CD4-positive, CD25-positive, alpha-beta regulatory T cell (primary cell): Measurements from ENCODE around the gene STK16. TPM values are rescaled to one million over a fixed set of nuclear protein-coding genes. Genes with fewer than 3 reads are reported as not detected.

Source experiments
- ATAC-seq, 2 donors: fragments of 150-1000 bp; cut with Tn5 transposase; one replicate each; pipeline ENCODE4 v1.10.0; 2021; ENCODE audit warnings: low read depth in 2 of 2, moderate number of reproducible peaks in 2 of 2, moderate library complexity in 1 of 2
- DNase-seq, 3 donors: peaks; one replicate each; pipeline versions ENCODE4 v3.0.0 to v3.0.0-alpha.2; 2012 to 2022; ENCODE audit warnings: mixed read lengths in 1 of 3
- H3K27ac ChIP-seq: one replicate; pipeline ENCODE4 v1.7.0; 2013; ENCODE audit warnings: mild to moderate bottlenecking, low read length; ENCODE audit not compliant: insufficient read depth, poor library complexity, severe bottlenecking
- H3K27me3 ChIP-seq: one replicate; pipeline ENCODE4 v1.7.0; 2013; ENCODE audit warnings: low read length; ENCODE audit not compliant: control insufficient read depth, insufficient read depth
- H3K36me3 ChIP-seq: one replicate; pipeline ENCODE4 v1.7.0; 2013; ENCODE audit warnings: mild to moderate bottlenecking, low read length, moderate library complexity; ENCODE audit not compliant: control insufficient read depth, insufficient read depth
- H3K4me1 ChIP-seq: 2 replicates; pipeline ENCODE4 v1.7.0; 2013; ENCODE audit warnings: mild to moderate bottlenecking, low read length; ENCODE audit not compliant: insufficient read depth, control insufficient read depth, poor library complexity, severe bottlenecking
- H3K4me3 ChIP-seq: one replicate; pipeline ENCODE4 v1.7.0; 2013; ENCODE audit warnings: low read depth, mild to moderate bottlenecking, low read length, moderate library complexity
- H3K9me3 ChIP-seq, 2 experiments: 1 replicate in 1 of 2; 2 replicates in 1 of 2; pipeline ENCODE4 v1.7.0; 2013; ENCODE audit warnings: low read length in 2 of 2, mild to moderate bottlenecking in 1 of 2, moderate library complexity in 1 of 2; ENCODE audit not compliant: control insufficient read depth in 2 of 2
- H3K27ac Mint-ChIP-seq, 3 donors: one replicate each; pipeline ENCODE4 v1.8.0; 2020 to 2022; ENCODE audit warnings: mild to moderate bottlenecking in 3 of 3, mixed read lengths in 3 of 3, moderate library complexity in 2 of 3
- H3K27me3 Mint-ChIP-seq: one replicate; pipeline ENCODE4 v1.8.0; 2022; ENCODE audit warnings: mild to moderate bottlenecking, mixed read lengths
- H3K36me3 Mint-ChIP-seq: one replicate; pipeline ENCODE4 v1.8.0; 2020; ENCODE audit warnings: mixed read lengths
- H3K4me1 Mint-ChIP-seq, 4 donors: one replicate each; pipeline ENCODE4 v1.8.0; 2020 to 2022; ENCODE audit warnings: mixed read lengths in 4 of 4, mild to moderate bottlenecking in 1 of 4
- H3K4me3 Mint-ChIP-seq, 4 donors: one replicate each; pipeline ENCODE4 v1.8.0; 2020 to 2022; ENCODE audit warnings: mild to moderate bottlenecking in 4 of 4, mixed read lengths in 4 of 4, moderate library complexity in 3 of 4
- H3K9me3 Mint-ChIP-seq, 7 donors: one replicate each; pipeline ENCODE4 v1.8.0; 2020 to 2022; ENCODE audit warnings: mixed read lengths in 7 of 7, mild to moderate bottlenecking in 3 of 7, moderate library complexity in 2 of 7
- polyA plus RNA-seq, 4 donors: library from polyadenylated mRNA; unstranded; fragments of 300-500 nt; fragmentation: Illumina TruSeq; gene quantifications; one replicate each; pipeline ENCODE4 v1.2.3, GENCODE V29; 2021
- total RNA-seq: library from RNA; stranded (reverse); gene quantifications from one replicate; pipeline ENCODE4 v1.2.3, GENCODE V29; 2022

The STK16 gene
- total and polyA plus RNA-seq, 5 donors from 2014 or later = 14.8 to 26.1 (median 19.8) TPM

GRCh38 chr2:219293736-219294231 lies 48.5 kb downstream of the STK16 start:
- H3K4me3 Mint-ChIP-seq = peak overlapping the region in 3 of 4 donors; percentile 54 to 88 (median 80)
- Histone ChIP-seq H3K27me3 (no peaks in the 10 kb centered on the region), H3K4me3 (no peak overlapping the region), H3K27ac (no peak overlapping the region), H3K4me1 (peaks cover 13% of the 10 kb centered on the region), H3K9me3 (no peaks in the 10 kb centered on the region), H3K36me3 (no peaks in the 10 kb centered on the region)
- H3K27me3 Mint-ChIP-seq = peaks cover 21% of the 10 kb centered on the region
- peaks cover 0 to 25% (median 5%) of the 10 kb centered on the region in 4 donors for H3K4me1 Mint-ChIP-seq
- H3K9me3 Mint-ChIP-seq = no peaks in the 10 kb centered on the region
- no peaks in the 10 kb centered on the region for H3K36me3 Mint-ChIP-seq
- ATAC-seq (no peak), DNase-seq (no peak)
- H3K27ac Mint-ChIP-seq = no peak overlapping the region

GRCh38 chr2:219294356-219295351 lies 49.4 kb downstream of the STK16 start:
- peak overlapping the region in 2 of 3 donors; percentile 68 to 82 for H3K27ac Mint-ChIP-seq
- Histone ChIP-seq H3K27me3 (no peaks in the 10 kb centered on the region), H3K4me1 (peaks cover 16% of the 10 kb centered on the region), H3K27ac (peak overlapping the region; percentile 59), H3K9me3 (no peaks in the 10 kb centered on the region), H3K4me3 (no peak overlapping the region), H3K36me3 (no peaks in the 10 kb centered on the region)
- peaks cover 0 to 29% (median 5%) of the 10 kb centered on the region in 4 donors for H3K4me1 Mint-ChIP-seq
- H3K27me3 Mint-ChIP-seq = peaks cover 25% of the 10 kb centered on the region
- no peaks in the 10 kb centered on the region for H3K36me3 Mint-ChIP-seq
- ATAC-seq (peak; percentile 95 to 97), DNase-seq (peak; percentile 82 to 92 (median 88))
- peak overlapping the region in 3 of 4 donors; percentile 80 to 88 (median 87) for H3K4me3 Mint-ChIP-seq
- H3K9me3 Mint-ChIP-seq = no peaks in the 10 kb centered on the region

GRCh38 chr2:219296142-219296541 lies 50.9 kb downstream of the STK16 start:
- Mint-ChIP-seq H3K36me3 (no peaks in the 10 kb centered on the region), H3K4me3 (no peak overlapping the region)
- peaks cover 16% of the 10 kb centered on the region for H3K4me1 ChIP-seq

GRCh38 chr2:219296631-219297391 lies 51.5 kb downstream of the STK16 start:
- H3K4me1 ChIP-seq = peaks cover 16% of the 10 kb centered on the region
- Mint-ChIP-seq H3K9me3 (no peaks in the 10 kb centered on the region), H3K27me3 (peaks cover 46% of the 10 kb centered on the region), H3K36me3 (no peaks in the 10 kb centered on the region), H3K4me3 (no peak overlapping the region), H3K4me1 (peaks cover 0 to 29% (median 5%) of the 10 kb centered on the region in 4 donors), H3K27ac (no peak overlapping the region)
- no peak for ATAC-seq
- no peaks in the 10 kb centered on the region for H3K9me3 ChIP-seq
- H3K27me3 ChIP-seq = peaks cover 2% of the 10 kb centered on the region
- peak in 1 of 3 donors; percentile 17 for DNase-seq
- H3K4me3 ChIP-seq = no peak overlapping the region
- no peaks in the 10 kb centered on the region for H3K36me3 ChIP-seq
- no peak overlapping the region for H3K27ac ChIP-seq

More at GRCh38 chr2:219296142-219296541, 50.9 kb downstream of the STK16 start:
- no peaks in the 10 kb centered on the region for H3K27me3 ChIP-seq
- ATAC-seq (no peak), DNase-seq (no peak)
- peaks cover 0 to 29% (median 5%) of the 10 kb centered on the region in 4 donors for H3K4me1 Mint-ChIP-seq
- H3K36me3 ChIP-seq = no peaks in the 10 kb centered on the region
- H3K9me3 ChIP-seq = no peaks in the 10 kb centered on the region
- H3K4me3 ChIP-seq = no peak overlapping the region
- H3K27me3 Mint-ChIP-seq = peaks cover 39% of the 10 kb centered on the region
- H3K27ac ChIP-seq = no peak overlapping the region
- no peaks in the 10 kb centered on the region for H3K9me3 Mint-ChIP-seq
- H3K27ac Mint-ChIP-seq = no peak overlapping the region

GRCh38 chr2:219297766-219298456 lies 52.6 kb downstream of the STK16 start:
- Mint-ChIP-seq H3K36me3 (no peaks in the 10 kb centered on the region), H3K9me3 (no peaks in the 10 kb centered on the region), H3K4me1 (peaks cover 0 to 29% (median 5%) of the 10 kb centered on the region in 4 donors), H3K27me3 (peaks cover 51% of the 10 kb centered on the region), H3K27ac (no peak overlapping the region), H3K4me3 (peak overlapping the region in 1 of 4 donors; percentile 16)
- DNase-seq (no peak), ATAC-seq (no peak)
- Histone ChIP-seq H3K4me1 (peaks cover 16% of the 10 kb centered on the region), H3K9me3 (no peaks in the 10 kb centered on the region), H3K27ac (no peak overlapping the region), H3K36me3 (no peaks in the 10 kb centered on the region), H3K27me3 (peaks cover 2% of the 10 kb centered on the region), H3K4me3 (no peak overlapping the region)

GRCh38 chr2:219298759-219299371 lies 53.6 kb downstream of the STK16 start:
- Histone ChIP-seq H3K27me3 (peaks cover 4% of the 10 kb centered on the region), H3K4me1 (peaks cover 16% of the 10 kb centered on the region), H3K9me3 (no peaks in the 10 kb centered on the region), H3K4me3 (no peak overlapping the region), H3K36me3 (no peaks in the 10 kb centered on the region), H3K27ac (no peak overlapping the region)
- peaks cover 54% of the 10 kb centered on the region for H3K27me3 Mint-ChIP-seq
- no peaks in the 10 kb centered on the region for H3K36me3 Mint-ChIP-seq
- no peaks in the 10 kb centered on the region for H3K9me3 Mint-ChIP-seq
- no peak overlapping the region for H3K27ac Mint-ChIP-seq
- no peak overlapping the region for H3K4me3 Mint-ChIP-seq
- peak; percentile 76 to 84 (median 77) for DNase-seq
- peaks cover 0 to 29% (median 5%) of the 10 kb centered on the region in 4 donors for H3K4me1 Mint-ChIP-seq
- peak; percentile 54 to 57 for ATAC-seq

GRCh38 chr2:219299372-219299760 lies 54.1 kb downstream of the STK16 start:
- no peaks in the 10 kb centered on the region for H3K36me3 ChIP-seq
- Mint-ChIP-seq H3K27me3 (peaks cover 56% of the 10 kb centered on the region), H3K9me3 (no peaks in the 10 kb centered on the region), H3K4me3 (no peak overlapping the region), H3K36me3 (no peaks in the 10 kb centered on the region), H3K27ac (no peak overlapping the region), H3K4me1 (peaks cover 0 to 26% (median 5%) of the 10 kb centered on the region in 4 donors)
- H3K27ac ChIP-seq = no peak overlapping the region
- ATAC-seq (no peak), DNase-seq (no peak)
- H3K4me3 ChIP-seq = no peak overlapping the region
- H3K4me1 ChIP-seq = peaks cover 13% of the 10 kb centered on the region
- no peaks in the 10 kb centered on the region for H3K9me3 ChIP-seq
- H3K27me3 ChIP-seq = peaks cover 4% of the 10 kb centered on the region
